Mononuclear cell (primary cell): ENCODE data around the gene SSUH2. TPM values are rescaled to one million over a fixed set of nuclear protein-coding genes. Genes with fewer than 3 reads are reported as not detected.
"Not testable (repeated sequence)": the region's sequence is repeated elsewhere in the genome, so short reads cannot be mapped to it uniquely, and the experiment has no call there.

Experiments used
- H3K27me3 ChIP-seq: 2 replicates; pipeline ENCODE4 v1.6.0; 2011; ENCODE audit warnings: low read length, control low read depth; ENCODE audit not compliant: insufficient read depth
- H3K4me1 ChIP-seq: 2 replicates; pipeline ENCODE4 v1.5.1; 2011; ENCODE audit warnings: mild to moderate bottlenecking, low read length, control low read depth; ENCODE audit not compliant: insufficient read depth
- H3K4me3 ChIP-seq: 2 replicates; pipeline ENCODE4 v1.5.1; 2011; ENCODE audit warnings: mild to moderate bottlenecking, low read length, moderate library complexity
- H3K9me3 ChIP-seq: 2 replicates; pipeline ENCODE4 v1.5.1; 2011; ENCODE audit warnings: low read depth, mild to moderate bottlenecking, control low read depth, low read length
- total RNA-seq: library from RNA; depleted of rRNA; stranded (reverse); fragments of >200 nt; gene quantifications from one replicate; pipeline ENCODE4 v1.2.3, GENCODE V29; 2012

Gene SSUH2
- total RNA-seq, 1 donor, result not detected

GRCh38 chr3:8665407-8665896, 20.9 kb upstream of the SSUH2 start:
- Histone ChIP-seq H3K4me3 (no peak overlapping the region), H3K27me3 (no peaks in the 10 kb centered on the region), H3K9me3 (no peaks in the 10 kb centered on the region), H3K4me1 (peaks cover 4% of the 10 kb centered on the region)

DNA sequence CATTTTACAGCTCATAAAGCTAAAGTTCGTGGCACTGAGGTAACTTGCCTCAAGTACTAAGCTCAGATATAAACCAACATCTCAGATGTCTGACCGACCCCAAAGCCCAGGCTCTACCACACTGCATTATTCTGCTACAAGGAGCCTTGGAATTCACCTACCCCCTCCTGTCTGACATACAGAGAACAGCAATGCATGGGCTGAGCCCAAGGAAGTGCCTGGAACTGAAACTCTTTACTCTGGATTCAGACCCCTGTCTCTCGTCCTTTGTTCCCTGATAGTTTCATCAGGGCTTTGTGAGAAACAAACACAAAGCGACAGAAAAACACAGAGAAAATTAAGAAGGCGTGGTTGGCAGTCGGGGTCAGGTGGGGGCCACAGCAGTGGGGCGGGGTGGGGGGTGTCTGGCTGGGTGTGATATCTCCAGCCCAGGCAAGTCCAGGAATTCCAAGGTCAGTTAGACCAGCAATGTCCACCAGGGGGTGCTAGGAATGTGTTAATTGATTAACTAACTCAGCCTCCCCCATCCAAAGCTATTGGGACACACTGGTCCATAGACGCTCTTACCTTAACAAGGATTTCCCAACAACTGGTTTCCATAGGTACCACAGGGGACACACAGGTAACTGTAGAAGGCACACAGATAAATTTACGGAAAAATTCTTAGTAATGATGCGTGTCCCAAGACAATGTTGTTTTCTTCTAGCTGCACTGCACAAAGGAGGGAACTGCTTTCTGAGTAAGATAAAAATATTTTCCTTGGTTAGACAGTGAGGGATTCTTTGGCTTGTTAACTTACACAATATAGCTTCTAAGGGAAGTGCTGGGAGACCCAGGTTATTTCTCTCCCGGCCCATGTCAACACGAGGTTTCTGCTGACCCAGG, 18.8 kb upstream of the SSUH2 start:
- no peak overlapping the region for H3K4me3 ChIP-seq
- H3K4me1 ChIP-seq, result peaks cover 9% of the 10 kb centered on the region
- no peaks in the 10 kb centered on the region for H3K27me3 ChIP-seq
- H3K9me3 ChIP-seq, result no peaks in the 10 kb centered on the region

- Histone ChIP-seq H3K4me1 (peaks cover 9% of the 10 kb centered on the region), H3K27me3 (no peaks in the 10 kb centered on the region), H3K9me3 (no peaks in the 10 kb centered on the region), H3K4me3 (no peak overlapping the region)
Measured at GRCh38 chr3:8662594-8662993, 18.0 kb upstream of the SSUH2 start.

GRCh38 chr3:8660175-8661118, 15.8 kb upstream of the SSUH2 start:
- no peaks in the 10 kb centered on the region for H3K9me3 ChIP-seq
- H3K4me1 ChIP-seq, result peaks cover 8% of the 10 kb centered on the region
- no peaks in the 10 kb centered on the region for H3K27me3 ChIP-seq
- no peak overlapping the region for H3K4me3 ChIP-seq

DNA sequence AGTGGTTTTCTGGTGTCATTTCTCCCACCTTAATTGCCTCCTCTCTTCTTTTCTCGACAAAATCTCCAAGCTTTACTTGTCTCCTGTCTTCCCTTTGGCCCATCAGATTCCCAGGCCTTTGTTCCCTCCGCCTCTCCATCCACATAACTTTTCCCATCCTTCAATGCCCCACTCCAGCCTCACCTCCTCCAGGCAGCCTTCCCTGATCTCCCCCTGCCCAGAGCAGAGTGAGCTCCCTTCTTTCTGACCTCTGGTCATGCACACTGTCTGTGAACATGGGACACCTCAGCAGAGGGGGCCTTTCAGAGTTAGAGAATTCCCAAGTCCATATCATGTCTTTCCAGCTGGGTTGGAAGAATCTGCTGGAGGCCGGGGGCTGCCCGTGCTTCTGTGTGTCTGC, 14.6 kb upstream of the SSUH2 start:
- peaks cover 5% of the 10 kb centered on the region for H3K4me1 ChIP-seq
- H3K9me3 ChIP-seq, result no peaks in the 10 kb centered on the region
- H3K4me3 ChIP-seq, result no peak overlapping the region
- H3K27me3 ChIP-seq, result no peaks in the 10 kb centered on the region

GRCh38 chr3:8658306-8659212, 14.0 kb upstream of the SSUH2 start:
- Histone ChIP-seq H3K4me3 (no peak overlapping the region), H3K4me1 (peaks cover 5% of the 10 kb centered on the region), H3K9me3 (no peaks in the 10 kb centered on the region), H3K27me3 (no peaks in the 10 kb centered on the region)

DNA sequence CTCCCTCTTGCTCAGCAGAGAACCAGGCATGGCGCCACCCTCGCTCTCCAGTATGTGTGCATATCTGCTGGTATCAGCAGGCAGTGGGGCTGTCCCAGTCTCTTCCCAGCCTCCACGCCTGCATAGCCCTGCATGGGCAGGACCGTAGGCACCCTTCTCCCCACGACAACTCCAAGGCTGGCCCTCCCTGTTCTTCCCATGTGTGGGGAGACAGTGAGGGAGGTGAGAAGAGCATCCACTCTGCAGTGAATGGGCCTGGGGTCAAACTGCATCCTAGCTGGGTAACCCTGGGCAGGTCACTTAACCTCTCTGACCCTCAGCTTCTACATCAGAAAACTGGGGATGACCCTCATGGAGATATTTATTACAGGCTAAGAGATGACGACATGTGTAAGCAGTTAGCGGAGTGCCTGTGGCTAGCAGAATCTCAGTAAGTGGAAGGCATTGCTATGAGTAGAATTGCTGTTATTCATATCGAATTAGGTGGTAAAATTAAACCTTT, 13.3 kb upstream of the SSUH2 start:
- H3K4me1 ChIP-seq, result peaks cover 5% of the 10 kb centered on the region
- no peaks in the 10 kb centered on the region for H3K9me3 ChIP-seq
- H3K4me3 ChIP-seq, result no peak overlapping the region
- no peaks in the 10 kb centered on the region for H3K27me3 ChIP-seq

- Histone ChIP-seq H3K4me1 (peaks cover 5% of the 10 kb centered on the region), H3K4me3 (no peak overlapping the region), H3K27me3 (no peaks in the 10 kb centered on the region), H3K9me3 (no peaks in the 10 kb centered on the region)
Measured at GRCh38 chr3:8656240-8656639, 11.6 kb upstream of the SSUH2 start.

DNA sequence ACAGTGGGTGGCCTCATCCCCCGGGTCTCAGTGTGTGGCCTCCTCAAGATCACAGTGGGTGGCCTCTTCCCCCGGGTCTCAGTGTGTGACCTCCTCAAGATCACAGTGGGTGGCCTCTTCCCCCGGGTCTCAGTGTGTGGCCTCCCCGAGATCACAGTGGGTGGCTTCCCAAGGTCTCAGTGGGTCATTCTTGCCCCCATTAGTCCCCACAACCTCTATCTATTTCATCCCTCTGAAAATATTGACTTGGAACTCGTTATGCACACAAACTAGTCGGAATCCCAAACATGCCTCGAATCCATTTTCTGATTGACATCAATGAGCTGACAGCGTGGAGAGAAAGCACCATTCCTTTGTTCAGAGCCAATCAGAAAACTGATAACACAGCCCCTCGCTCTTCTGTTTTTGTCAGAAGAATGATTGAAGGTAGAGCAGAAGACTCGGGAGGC, 10.8 kb upstream of the SSUH2 start:
- H3K4me1 ChIP-seq, result peaks cover 5% of the 10 kb centered on the region
- no peaks in the 10 kb centered on the region for H3K27me3 ChIP-seq

GRCh38 chr3:8654572-8655329, 10.2 kb upstream of the SSUH2 start:
- not testable (repeated sequence) for H3K9me3 ChIP-seq, H3K27me3 ChIP-seq, H3K4me3 ChIP-seq, H3K4me1 ChIP-seq

More for the DNA sequence above, 10.8 kb upstream of the SSUH2 start:
- no peak overlapping the region for H3K4me3 ChIP-seq
- H3K9me3 ChIP-seq, result no peaks in the 10 kb centered on the region

- H3K9me3 ChIP-seq, result no peaks in the 10 kb centered on the region
- H3K4me1 ChIP-seq, result no peaks in the 10 kb centered on the region
- H3K4me3 ChIP-seq, result no peak overlapping the region
- H3K27me3 ChIP-seq, result no peaks in the 10 kb centered on the region
Measured at GRCh38 chr3:8653800-8654408, 9.3 kb upstream of the SSUH2 start.

- H3K4me1 ChIP-seq, result no peaks in the 10 kb centered on the region
- no peaks in the 10 kb centered on the region for H3K9me3 ChIP-seq
- H3K27me3 ChIP-seq, result no peaks in the 10 kb centered on the region
- H3K4me3 ChIP-seq, result no peak overlapping the region
Measured at GRCh38 chr3:8652324-8652987, 7.9 kb upstream of the SSUH2 start.
